ENCODE results near the gene AR. TPM values are rescaled to one million over a fixed set of nuclear protein-coding genes. Genes with fewer than 3 reads are reported as not detected.

AR gene
- total and polyA plus RNA-seq, 2 of the 13 experiments (the other 11 are each of a cell fraction or from before 2014, with no cell fraction given) = not detected

GRCh38 chrX:67749536-67749935 is 205.7 kb downstream of the AR start:
- no peak for TF ChIP-seq CBX2 (IDR thresholded peaks at IDR 0.05; ENCODE audit: low read depth, low read length)
- TF ChIP-seq CBX2 (CRISPR knock-in tag; IDR thresholded peaks at IDR 0.05; ENCODE audit: low read depth) = no peak
- TF ChIP-seq NFYC (CRISPR knock-in tag; IDR thresholded peaks at IDR 0.05) = no peak
- TF ChIP-seq ZNF276 (CRISPR knock-in tag; IDR thresholded peaks at IDR 0.05; ENCODE audit: low read depth) = no peak
- no peak for TF ChIP-seq RBM39 (IDR thresholded peaks at IDR 0.05; ENCODE audit: low read depth, low read length, poor library complexity, severe bottlenecking)
- TF ChIP-seq ZNF460 (CRISPR knock-in tag; IDR thresholded peaks at IDR 0.05; ENCODE audit: borderline replicate concordance) = no peak
- no peak for TF ChIP-seq MIXL1 (CRISPR knock-in tag; IDR thresholded peaks at IDR 0.05)
- no peak for TF ChIP-seq ETV6 (CRISPR knock-in tag; conservative IDR thresholded peaks at IDR 0.05)
- TF ChIP-seq ZNF703 (CRISPR knock-in tag; IDR thresholded peaks at IDR 0.05; ENCODE audit: borderline replicate concordance) = no peak
- TF ChIP-seq GPBP1L1 (CRISPR knock-in tag; IDR thresholded peaks at IDR 0.05) = no peak
- no peak for TF ChIP-seq HIVEP1 (CRISPR knock-in tag; IDR thresholded peaks at IDR 0.05)
- TF ChIP-seq SIX1 (CRISPR knock-in tag; IDR thresholded peaks at IDR 0.05; ENCODE audit: borderline replicate concordance) = no peak
- H3K79me2 ChIP-seq (ENCODE audit: insufficient read depth, low read length) = no peaks in the 10 kb centered on the region
- POLR2A ChIA-PET = no interaction called here
- no TSS peak for BruUV-seq (replicated peaks)
- no peak overlapping the region for H3K4me3 ChIP-seq (replicated peaks in 1 of 3; ENCODE audit: insufficient read depth in 1 of 3, low read depth in 2 of 3, low read length in 3 of 3)
- ATAC-seq = no peak
- in situ Hi-C loops (cut with HindIII; ENCODE audit: extremely low pct_ligation_motif_present, low pct_unique_long_range_greater_than_20kb) (no loop called here), intact Hi-C loops (cut with micrococcal nuclease; ENCODE audit: unreplicated experiment) (no loop called here)
- no peak overlapping the region for H3K9ac ChIP-seq (ENCODE audit: insufficient read depth, low read depth, low read length)
- no peak for DNase-seq (ENCODE audit: low spot score)
- FAIRE-seq = no peak
- WGBS (ENCODE audit: low lambda C conversion rate) = 0% methylated on average over 2 of the region's 2 CpGs
- no peak overlapping the region for H2AFZ ChIP-seq (ENCODE audit: low read length)
- no peaks in the 10 kb centered on the region for H3K36me3 ChIP-seq (replicated peaks in 1 of 2; ENCODE audit: control insufficient read depth in 1 of 2, insufficient read depth in 2 of 2, low read length in 2 of 2)
- no peaks in the 10 kb centered on the region for H3K27me3 ChIP-seq (ENCODE audit: control insufficient read depth in 1 of 2, insufficient read depth in 2 of 2, low read length in 2 of 2)
- H3K9me3 ChIP-seq (ENCODE audit: low read length) = peaks cover 25% of the 10 kb centered on the region; the same call in 1 of the 2 replicates
- H3K4me1 ChIP-seq (ENCODE audit: insufficient read depth, low read length) = no peaks in the 10 kb centered on the region
- no peak overlapping the region for H3K4me2 ChIP-seq (ENCODE audit: low read depth, low read length)
- H3K27ac ChIP-seq (ENCODE audit: extremely low read length, insufficient read depth, low read length) = no peak overlapping the region
- no peaks in the 10 kb centered on the region for H4K20me1 ChIP-seq (ENCODE audit: insufficient read depth, low read length)
- CTCF ChIA-PET (ENCODE audit: low intra/inter-chr PET ratio, low total read pairs) = no interaction called here
